HepG2 (cell line): ENCODE results near the gene CCDC57. TPM values are rescaled to one million over a fixed set of nuclear protein-coding genes. Genes with fewer than 3 reads are reported as not detected.

Source experiments
- ASH2L ChIP-seq: fragments of 300-600, 200-600 bp; sonication (generic); IDR thresholded peaks from 2 replicates; pipeline ENCODE4 v1.7.0; 2017; ENCODE audit warnings: low read depth, mild to moderate bottlenecking, moderate library complexity, mixed read lengths, low read length; ENCODE audit not compliant: insufficient read length
- ELF3 ChIP-seq: IDR thresholded peaks from 2 replicates; pipeline ENCODE4 v1.6.1; 2016; ENCODE audit warnings: missing genetic modification reagents, missing compliant biosample characterization
- HOXA7 ChIP-seq: sonication (generic); formaldehyde crosslinking; IDR thresholded peaks from 2 replicates; pipeline ENCODE4 v1.8.1; 2022; ENCODE audit warnings: mild to moderate bottlenecking, missing genetic modification reagents, moderate library complexity
- NR2C2 ChIP-seq: sonication (generic); formaldehyde crosslinking; IDR thresholded peaks from 2 replicates; pipeline ENCODE4 v1.4.0; 2020; ENCODE audit warnings: missing genetic modification reagents, mild to moderate bottlenecking, moderate library complexity, borderline replicate concordance
- RARA ChIP-seq: IDR thresholded peaks from 2 replicates; pipeline ENCODE4 v1.6.1; 2016; ENCODE audit warnings: missing genetic modification reagents, missing compliant biosample characterization
- REPIN1 ChIP-seq: sonication (generic); formaldehyde crosslinking; IDR thresholded peaks from 2 replicates; pipeline ENCODE4 v1.8.0; 2022; ENCODE audit warnings: missing genetic modification reagents, low read depth, mild to moderate bottlenecking, borderline replicate concordance
- SALL1 ChIP-seq: sonication (generic); formaldehyde crosslinking; IDR thresholded peaks from 2 replicates; pipeline ENCODE4 v1.8.0; 2022; ENCODE audit warnings: mild to moderate bottlenecking, missing genetic modification reagents
- SIN3A ChIP-seq: IDR thresholded peaks from 2 replicates; pipeline ENCODE4 v1.6.1; 2011; ENCODE audit warnings: low read depth, mild to moderate bottlenecking, control low read depth, low read length, borderline replicate concordance
- SMC3 ChIP-seq: IDR thresholded peaks from 2 replicates; pipeline ENCODE4 v1.6.1; 2011; ENCODE audit warnings: low read length, improper control_type of control experiment
- SUZ12 ChIP-seq: fragments of 150-350 bp; IDR thresholded peaks from 2 replicates; pipeline ENCODE4 v1.6.1; 2014; ENCODE audit warnings: low read depth, low read length
- TBX2 ChIP-seq: sonication (generic); formaldehyde crosslinking; IDR thresholded peaks from 2 replicates; pipeline ENCODE4 v1.5.0; 2020; ENCODE audit warnings: missing genetic modification reagents, mild to moderate bottlenecking, borderline replicate concordance
- THAP11 ChIP-seq: IDR thresholded peaks from 2 replicates; pipeline ENCODE4 v1.6.1; 2016; ENCODE audit warnings: missing biosample characterization, missing genetic modification reagents
- THAP7 ChIP-seq: sonication (generic); formaldehyde crosslinking; IDR thresholded peaks from 2 replicates; pipeline ENCODE4 v1.8.1; 2023; ENCODE audit warnings: mild to moderate bottlenecking, missing genetic modification reagents
- TMF1 ChIP-seq: sonication (generic); formaldehyde crosslinking; IDR thresholded peaks from 2 replicates; pipeline ENCODE4 v1.8.1; 2022; ENCODE audit warnings: low read depth, missing genetic modification reagents
- ZBTB7B ChIP-seq: sonication (generic); formaldehyde crosslinking; IDR thresholded peaks from 2 replicates; pipeline ENCODE4 v1.4.0; 2020; ENCODE audit warnings: missing genetic modification reagents
- ZNF138 ChIP-seq: sonication (generic); formaldehyde crosslinking; IDR thresholded peaks from 2 replicates; pipeline ENCODE4 v1.5.0; 2020; ENCODE audit warnings: mild to moderate bottlenecking, low read depth, missing genetic modification reagents
- ZNF180 ChIP-seq: sonication (generic); formaldehyde crosslinking; IDR thresholded peaks from 2 replicates; pipeline ENCODE4 v1.4.0; 2020; ENCODE audit warnings: low read depth, missing genetic modification reagents, borderline replicate concordance
- ZNF205 ChIP-seq: IDR thresholded peaks from 2 replicates; pipeline ENCODE4 v1.6.1; 2018; ENCODE audit warnings: missing biosample characterization, missing genetic modification reagents
- ZNF281 ChIP-seq: sonication (generic); formaldehyde crosslinking; IDR thresholded peaks from 2 replicates; pipeline ENCODE4 v1.4.0; 2020; ENCODE audit warnings: missing genetic modification reagents, borderline replicate concordance
- ZNF605 ChIP-seq: sonication (generic); formaldehyde crosslinking; IDR thresholded peaks from 2 replicates; pipeline ENCODE4 v1.8.0; 2022; ENCODE audit warnings: mild to moderate bottlenecking, missing genetic modification reagents
- ZNF713 ChIP-seq: sonication (generic); formaldehyde crosslinking; IDR thresholded peaks from 2 replicates; pipeline ENCODE4 v1.4.0; 2020; ENCODE audit warnings: mild to moderate bottlenecking, missing genetic modification reagents
- ZNF720 ChIP-seq: sonication (generic); formaldehyde crosslinking; IDR thresholded peaks from 2 replicates; pipeline ENCODE4 v1.4.0; 2020; ENCODE audit warnings: missing genetic modification reagents
- ZNF724P ChIP-seq: sonication (generic); formaldehyde crosslinking; IDR thresholded peaks from 2 replicates; pipeline ENCODE4 v1.8.0; 2022; ENCODE audit warnings: missing genetic modification reagents, borderline replicate concordance
- ZNF841 ChIP-seq: sonication (generic); formaldehyde crosslinking; IDR thresholded peaks from 2 replicates; pipeline ENCODE4 v1.8.1; 2023; ENCODE audit warnings: missing genetic modification reagents, borderline replicate concordance
- ZNF883 ChIP-seq: sonication (generic); formaldehyde crosslinking; IDR thresholded peaks from 2 replicates; pipeline ENCODE4 v1.5.1; 2020; ENCODE audit warnings: mild to moderate bottlenecking, missing genetic modification reagents; ENCODE audit errors: not compliant biosample characterization
- polyA plus RNA-seq, 8 experiments: library from polyadenylated mRNA; depleted of rRNA in 3 of 8; stranded (reverse) in 7 of 8; unstranded in 1 of 8; fragments of >200 nt; fragmentation: Illumina TruSeq in 4 of 8; extraction: Trizol in 4 of 8; gene quantifications; 2 replicates each; pipeline versions ENCODE4 v1.2.1 to v1.2.3, GENCODE V29; 2011 to 2016; ENCODE audit warnings: low read depth in 4 of 8, missing spikeins in 1 of 8, mixed read lengths in 1 of 8; ENCODE audit not compliant: insufficient read depth in 1 of 8
- total RNA-seq, 5 experiments: library from RNA; depleted of rRNA; stranded (reverse); fragments of >200 nt; fragmentation: Illumina TruSeq; extraction: Trizol; gene quantifications; 2 replicates each; pipeline ENCODE4 v1.2.3, GENCODE V29; 2016; ENCODE audit warnings: low read depth in 1 of 5
- TF ChIP-seq, protein P1 (sequence below), 2 experiments: sonication (generic) in 1 of 2; formaldehyde crosslinking in 1 of 2; IDR thresholded peaks; 2 replicates each; pipeline versions ENCODE4 v1.4.0 to v1.6.1; 2018 to 2020; ENCODE audit warnings: missing genetic modification reagents in 2 of 2, borderline replicate concordance in 1 of 2, low read depth in 1 of 2, mild to moderate bottlenecking in 1 of 2, missing biosample characterization in 1 of 2

CCDC57 gene
- total and polyA plus RNA-seq, 2 of the 13 experiments (the other 11 are each of a cell fraction or from before 2014, with no cell fraction given) = 59.3 to 59.9 TPM

- TF ChIP-seq, protein P1, sequence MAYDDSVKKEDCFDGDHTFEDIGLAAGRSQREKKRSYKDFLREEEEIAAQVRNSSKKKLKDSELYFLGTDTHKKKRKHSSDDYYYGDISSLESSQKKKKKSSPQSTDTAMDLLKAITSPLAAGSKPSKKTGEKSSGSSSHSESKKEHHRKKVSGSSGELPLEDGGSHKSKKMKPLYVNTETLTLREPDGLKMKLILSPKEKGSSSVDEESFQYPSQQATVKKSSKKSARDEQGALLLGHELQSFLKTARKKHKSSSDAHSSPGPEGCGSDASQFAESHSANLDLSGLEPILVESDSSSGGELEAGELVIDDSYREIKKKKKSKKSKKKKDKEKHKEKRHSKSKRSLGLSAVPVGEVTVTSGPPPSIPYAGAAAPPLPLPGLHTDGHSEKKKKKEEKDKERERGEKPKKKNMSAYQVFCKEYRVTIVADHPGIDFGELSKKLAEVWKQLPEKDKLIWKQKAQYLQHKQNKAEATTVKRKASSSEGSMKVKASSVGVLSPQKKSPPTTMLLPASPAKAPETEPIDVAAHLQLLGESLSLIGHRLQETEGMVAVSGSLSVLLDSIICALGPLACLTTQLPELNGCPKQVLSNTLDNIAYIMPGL (CRISPR knock-in tag; IDR thresholded peaks at IDR 0.05; ENCODE audit: borderline replicate concordance in 1 of 2, low read depth in 1 of 2) = peak in 1 of 2 experiments; percentile 44; a peak in 1 of 4 replicates
- peak; percentile 27; the same call in 1 of the 2 replicates for TF ChIP-seq TBX2
- peak; percentile 87 for TF ChIP-seq SALL1
- no peak for TF ChIP-seq HOXA7 (CRISPR knock-in tag)
- TF ChIP-seq TMF1 (CRISPR knock-in tag) = peak; percentile 82
- 0 out of 2 replicates have a peak, but pooled peaks have one; percentile 15 for TF ChIP-seq ZNF720
- peak; percentile 54; the same call in 1 of the 2 replicates for TF ChIP-seq NR2C2
- peak; percentile 82 for TF ChIP-seq ZBTB7B (CRISPR knock-in tag)
- no peak; the same call in 1 of the 2 replicates for TF ChIP-seq ZNF138 (CRISPR knock-in tag)
- TF ChIP-seq ZNF883 = no peak
- TF ChIP-seq ZNF841 (CRISPR knock-in tag) = no peak
- peak; percentile 57; the same call in 1 of the 2 replicates for TF ChIP-seq THAP11 (CRISPR knock-in tag)
- peak; percentile 61; the same call in 1 of the 2 replicates for TF ChIP-seq ZNF724P (CRISPR knock-in tag)
- no peak; the same call in 1 of the 2 replicates for TF ChIP-seq THAP7 (CRISPR knock-in tag)
- no peak for TF ChIP-seq ZNF180 (CRISPR knock-in tag)
- TF ChIP-seq REPIN1 = peak; percentile 57; the same call in 1 of the 2 replicates
- no peak; the same call in 1 of the 2 replicates for TF ChIP-seq ZNF205 (CRISPR knock-in tag)
- peak; percentile 14; the same call in 1 of the 2 replicates for TF ChIP-seq ZNF281 (CRISPR knock-in tag)
- peak; percentile 67 for TF ChIP-seq RARA
- no peak for TF ChIP-seq ASH2L
- TF ChIP-seq SIN3A = peak; percentile 52; the same call in 1 of the 2 replicates
- no peak for TF ChIP-seq SMC3
- peak; percentile 75 for TF ChIP-seq ZNF605 (CRISPR knock-in tag)
- TF ChIP-seq ELF3 (CRISPR knock-in tag) = peak; percentile 49; the same call in 1 of the 2 replicates
- no peak for TF ChIP-seq SUZ12
- no peak for TF ChIP-seq ZNF713
Measured at GRCh38 chr17:82239926-82240505, 27.4 kb upstream of the CCDC57 start (continued).
